IMR-90 (cell line): Measurements from ENCODE around the gene OPCML. TPM values are rescaled to one million over a fixed set of nuclear protein-coding genes. Genes with fewer than 3 reads are reported as not detected.

Source experiments
- ATAC-seq: fragments of 200-7000 bp; cut with Tn5 transposase; 2 replicates; pipeline ENCODE4 v1.9.1; 2020; ENCODE audit warnings: low read depth, mild to moderate bottlenecking, moderate library complexity
- BruUV-seq: library from RNA; stranded (reverse); fragments of 400-500 nt; replicated peaks from 2 replicates; lab custom pipeline; 2021; lab: Mats Ljungman, UMichigan
- CTCF ChIA-PET: fragments of 300-600 bp; formaldehyde crosslinking; extraction: SDS; loops from one replicate; lab custom pipeline; 2021; ENCODE audit warnings: antibody characterized with exemption; lab: Yijun Ruan, JAX
- POLR2A ChIA-PET: fragments of 300-600 bp; sonication (Branson Sonifier 250); formaldehyde crosslinking; loops from one replicate; lab custom pipeline; 2022; ENCODE audit warnings: antibody characterized with exemption; ENCODE audit not compliant: unreplicated experiment; lab: Charles Lee
- DNase-seq: peaks from one replicate; pipeline ENCODE4 v3.0.0; 2013
- H2AFZ ChIP-seq: replicated peaks from 2 replicates; pipeline ENCODE3; 2013; ENCODE audit warnings: low read length, mild to moderate bottlenecking; ENCODE audit not compliant: poor library complexity
- H2AK5ac ChIP-seq: 2 replicates; pipeline ENCODE4 v1.6.1; 2013; ENCODE audit warnings: low read depth, low read length, inconsistent platforms
- H2AK9ac ChIP-seq: replicated peaks from 2 replicates; pipeline ENCODE3; 2013; ENCODE audit warnings: mild to moderate bottlenecking, low read depth, low read length, moderate library complexity; ENCODE audit not compliant: poor library complexity
- H2BK120ac ChIP-seq: 2 replicates; pipeline ENCODE4 v1.6.1; 2013; ENCODE audit warnings: low read depth, low read length, inconsistent platforms
- H2BK15ac ChIP-seq: 3 replicates; pipeline ENCODE4 v1.6.1; 2013; ENCODE audit warnings: low read depth, low read length, inconsistent platforms
- H2BK20ac ChIP-seq: 2 replicates; pipeline ENCODE4 v1.6.1; 2013; ENCODE audit warnings: low read depth, mild to moderate bottlenecking, inconsistent platforms, low read length, moderate library complexity
- H2BK5ac ChIP-seq: 2 replicates; pipeline ENCODE4 v1.6.1; 2013; ENCODE audit warnings: mild to moderate bottlenecking, low read depth, low read length, inconsistent platforms; ENCODE audit not compliant: poor library complexity, severe bottlenecking
- H3K14ac ChIP-seq: replicated peaks from 2 replicates; pipeline ENCODE4 v1.6.1; 2013; ENCODE audit warnings: low read depth, low read length, inconsistent platforms
- H3K18ac ChIP-seq: 2 replicates; pipeline ENCODE4 v1.6.1; 2013; ENCODE audit warnings: low read depth, low read length, control low read depth
- H3K23ac ChIP-seq: 2 replicates; pipeline ENCODE4 v1.6.1; 2013; ENCODE audit warnings: low read depth, low read length, inconsistent platforms
- H3K27ac ChIP-seq: 2 replicates; pipeline ENCODE4 v1.5.1; 2013; ENCODE audit warnings: mild to moderate bottlenecking, control low read depth, low read length; ENCODE audit not compliant: insufficient read depth
- H3K27me3 ChIP-seq: 2 replicates; pipeline ENCODE4 v1.6.1; 2013; ENCODE audit warnings: low read length; ENCODE audit not compliant: control insufficient read depth, insufficient read depth
- H3K36me3 ChIP-seq: 2 replicates; pipeline ENCODE4 v1.6.1; 2013; ENCODE audit warnings: low read length, mixed read lengths; ENCODE audit not compliant: control insufficient read depth, insufficient read depth
- H3K4ac ChIP-seq: 2 replicates; pipeline ENCODE4 v1.6.1; 2013; ENCODE audit warnings: low read depth, low read length, inconsistent platforms
- H3K4me1 ChIP-seq: 2 replicates; pipeline ENCODE4 v1.6.1; 2013; ENCODE audit warnings: low read length, mixed read lengths; ENCODE audit not compliant: control insufficient read depth, insufficient read depth
- H3K4me2 ChIP-seq: 2 replicates; pipeline ENCODE4 v1.6.1; 2013; ENCODE audit warnings: low read depth, mild to moderate bottlenecking, control low read depth, low read length, moderate library complexity
- H3K4me3 ChIP-seq: 2 replicates; pipeline ENCODE4 v1.5.1; 2013; ENCODE audit warnings: low read depth, mild to moderate bottlenecking, control low read depth, low read length, moderate library complexity; ENCODE audit not compliant: insufficient read depth
- H3K56ac ChIP-seq: 2 replicates; pipeline ENCODE4 v1.6.1; 2013; ENCODE audit warnings: low read length, inconsistent platforms; ENCODE audit not compliant: insufficient read depth; ENCODE audit errors: extremely low read depth
- H3K79me1 ChIP-seq, 2 experiments: 2 replicates each; pipeline ENCODE4 v1.6.1; 2013; ENCODE audit warnings: low read length in 2 of 2, inconsistent platforms in 1 of 2, low read depth in 1 of 2
- H3K9ac ChIP-seq: 2 replicates; pipeline ENCODE4 v1.6.1; 2013; ENCODE audit warnings: low read depth, low read length, control low read depth
- H3K9me1 ChIP-seq: 2 replicates; pipeline ENCODE4 v1.6.1; 2013; ENCODE audit warnings: low read length, inconsistent platforms; ENCODE audit not compliant: insufficient read depth
- H3K9me3 ChIP-seq: 2 replicates; pipeline ENCODE4 v1.6.1; 2013; ENCODE audit warnings: low read length; ENCODE audit not compliant: control insufficient read depth, insufficient read depth
- H4K20me1 ChIP-seq: 2 replicates; pipeline ENCODE4 v1.6.1; 2013; ENCODE audit warnings: low read length, inconsistent platforms; ENCODE audit not compliant: insufficient read depth
- H4K5ac ChIP-seq: 2 replicates; pipeline ENCODE4 v1.6.1; 2013; ENCODE audit warnings: mild to moderate bottlenecking, low read depth, low read length, control low read depth
- H4K8ac ChIP-seq, 2 experiments: 2 replicates each; pipeline ENCODE4 v1.6.1; 2013; ENCODE audit warnings: low read depth in 2 of 2, low read length in 2 of 2, control low read depth in 1 of 2, inconsistent platforms in 1 of 2
- H4K91ac ChIP-seq: 2 replicates; pipeline ENCODE4 v1.6.1; 2013; ENCODE audit warnings: low read depth, low read length, inconsistent platforms; ENCODE audit not compliant: insufficient read depth
- MAFK ChIP-seq: IDR thresholded peaks from 2 replicates; pipeline ENCODE4 v1.6.1; 2012; ENCODE audit warnings: low read depth, low read length, improper control_type of control experiment
- SMC3 ChIP-seq: fragments of 150-350 bp; IDR thresholded peaks from 2 replicates; pipeline ENCODE4 v1.6.1; 2016; ENCODE audit warnings: low read depth, mild to moderate bottlenecking, antibody characterized with exemption, low read length, moderate library complexity
- WGBS, 2 experiments: methylation state at CpG; one replicate each; pipeline versions ENCODE4 v1.1.5 to v1.1.7; 2013; ENCODE audit warnings: missing lambda C conversion rate in 2 of 2; ENCODE audit not compliant: insufficient read length in 1 of 2; ENCODE audit errors: extremely low coverage in 2 of 2; 5-methylcytosine and 5-hydroxymethylcytosine counted together
- dilution Hi-C: fragments of 300-500 bp; cut with HindIII; formaldehyde crosslinking; loops from one replicate; pipeline ENCODE4 v1.14.3; 2018; ENCODE audit warnings: low sequenced_read_pairs; ENCODE audit not compliant: unreplicated experiment
- in situ Hi-C: fragments of 300-500 bp; cut with MboI; formaldehyde crosslinking; loops from 3 replicates; pipeline ENCODE4 v1.14.3; 2019; ENCODE audit warnings: low sequenced_read_pairs, inconsistent platforms, mixed read lengths
- intact Hi-C: fragments of 100-400 bp; cut with micrococcal nuclease; formaldehyde crosslinking; loops from 2 replicates; pipeline ENCODE4 v1.10.0; 2022
- polyA plus RNA-seq, 3 experiments: library from polyadenylated mRNA; depleted of rRNA; stranded (reverse); fragments of >200 nt; gene quantifications; 2 replicates each; pipeline ENCODE4 v1.2.3, GENCODE V29; 2012; ENCODE audit warnings: low replicate concordance in 1 of 3
- total RNA-seq: library from RNA; depleted of rRNA; stranded (reverse); fragments of >200 nt; gene quantifications from 2 replicates; pipeline ENCODE4 v1.2.3, GENCODE V29; 2012

Gene OPCML
- total and polyA plus RNA-seq, 2 of the 4 experiments (the other 2 are of a cell fraction): under 0.01 to 2.6 TPM

GRCh38 chr11:133040289-133040900 lies 491.9 kb downstream of the OPCML start:
- WGBS, 2 experiments: 35% methylated on average over 2 of the region's 8 CpGs; no CpG with 5 or more reads in 1 of the 2 experiments
- Histone ChIP-seq H2BK120ac (no peak overlapping the region), H3K9ac (no peak overlapping the region), H3K9me3 (no peaks in the 10 kb centered on the region; the same call in 1 of the 2 replicates), H3K27me3 (no peaks in the 10 kb centered on the region), H3K18ac (no peak overlapping the region), H4K91ac (no peak overlapping the region), H4K5ac (no peak overlapping the region), H2BK5ac (no peak overlapping the region), H3K4me3 (no peak overlapping the region), H2AFZ (no peak overlapping the region), H3K56ac (no peak overlapping the region), H3K79me1 (no peaks in the 10 kb centered on the region), H2BK20ac (no peak overlapping the region), H4K20me1 (no peaks in the 10 kb centered on the region), H3K4me1 (no peaks in the 10 kb centered on the region), H3K36me3 (no peaks in the 10 kb centered on the region), H3K4ac (no peak overlapping the region), H2AK9ac (no peak overlapping the region), H3K23ac (no peak overlapping the region), H2AK5ac (no peak overlapping the region), H2BK15ac (no peak overlapping the region), H3K9me1 (no peaks in the 10 kb centered on the region), H3K14ac (no peak overlapping the region), H3K27ac (no peak overlapping the region), H4K8ac (no peak overlapping the region), H3K4me2 (no peak overlapping the region)
- CTCF ChIA-PET: no interaction called here
- ATAC-seq (no peak; the same call in 1 of the 2 replicates), DNase-seq (peak; percentile 3)
- POLR2A ChIA-PET: no interaction called here
- BruUV-seq: no TSS peak
- no peak for TF ChIP-seq SMC3
- no peak for TF ChIP-seq MAFK
- in situ Hi-C loops (no loop called here), intact Hi-C loops (no loop called here), dilution Hi-C loops (no loop called here)
